H1 (cell line): ENCODE data around the gene NFKB1. TPM values are rescaled to one million over a fixed set of nuclear protein-coding genes. Genes with fewer than 3 reads are reported as not detected.

Experiments
- RAD21 ChIP-seq, 2 experiments: IDR thresholded peaks in 1 of 2; conservative IDR thresholded peaks in 1 of 2; 2 replicates each; pipeline ENCODE4 v1.6.1; 2011; ENCODE audit warnings: low read depth in 2 of 2, low read length in 2 of 2, improper control_type of control experiment in 1 of 2, inconsistent platforms in 1 of 2, mild to moderate bottlenecking in 1 of 2, moderate library complexity in 1 of 2
- RFX5 ChIP-seq: IDR thresholded peaks from 2 replicates; pipeline ENCODE4 v1.6.1; 2011; ENCODE audit warnings: low read depth, low read length, improper control_type of control experiment, borderline replicate concordance
- SAP30 ChIP-seq: fragments of 300-600 bp; sonication (generic); IDR thresholded peaks from 2 replicates; pipeline ENCODE4 v1.7.1; 2012; ENCODE audit warnings: low read length, moderate library complexity, mild to moderate bottlenecking, inconsistent platforms; ENCODE audit not compliant: insufficient read depth, insufficient replicate concordance
- polyA plus RNA-seq, 7 experiments: library from polyadenylated mRNA; depleted of rRNA in 3 of 7; stranded (reverse) in 5 of 7; unstranded in 2 of 7; fragments of >200 nt in 5 of 7; fragments of 200-250 nt in 2 of 7; gene quantifications; 1 replicate in 5 of 7; 2 replicates in 1 of 7; 4 replicates in 1 of 7; pipeline versions ENCODE4 v1.2.1 to v1.2.3, GENCODE V29; 2011 to 2013; ENCODE audit warnings: missing spikeins in 2 of 7, mixed read lengths in 2 of 7
- total RNA-seq: library from RNA; stranded (reverse); fragmentation: NEBNext Ultra II Directional; extraction: Animal tissue kit (Norgen Biotek cat#: 25700); gene quantifications from 2 replicates; pipeline ENCODE4 v1.2.1, GENCODE V29; 2021
- TF ChIP-seq, protein P1 (sequence below), 3 experiments: IDR thresholded peaks; 1 replicate in 2 of 3; 2 replicates in 1 of 3; pipeline versions ENCODE4 v1.5.1 to v1.6.1; 2011; ENCODE audit warnings: low read length in 3 of 3, mild to moderate bottlenecking in 3 of 3, inconsistent platforms in 2 of 3, low read depth in 1 of 3, moderate library complexity in 1 of 3; ENCODE audit not compliant: insufficient read depth in 1 of 3; ENCODE audit errors: control extremely low read depth in 1 of 3

The NFKB1 gene
- total and polyA plus RNA-seq, 2 of the 8 experiments (the other 6 are each of a cell fraction or from before 2014, with no cell fraction given): 2.9 to 6.8 TPM

DNA sequence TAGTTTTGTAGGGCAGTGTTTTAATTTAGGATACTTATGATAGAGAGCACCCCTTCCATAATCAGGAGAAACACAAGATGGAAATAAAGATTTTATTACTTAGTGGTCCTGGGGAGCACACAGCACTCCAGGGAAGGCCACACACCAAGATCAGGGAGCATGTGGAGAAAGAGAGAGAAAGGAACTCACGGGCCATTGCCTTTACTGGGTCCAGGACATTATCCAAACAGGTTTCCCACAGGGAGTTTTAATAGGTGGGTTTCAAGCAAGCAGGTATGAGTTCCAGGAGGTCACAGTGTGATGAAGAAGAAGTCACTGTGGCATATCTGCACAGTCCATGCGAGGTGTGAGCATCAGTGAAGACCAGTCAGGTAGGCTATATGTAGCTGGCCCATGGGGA, 46.8 kb downstream of the NFKB1 start (continued):
- TF ChIP-seq RAD21 (IDR thresholded peaks at IDR 0.05 in 1 of 2, conservative IDR thresholded peaks at IDR 0.05 in 1 of 2; ENCODE audit: low read depth in 2 of 2, low read length in 2 of 2) (no peak), SAP30 (no peak), RFX5 (no peak)
- TF ChIP-seq, protein P1, sequence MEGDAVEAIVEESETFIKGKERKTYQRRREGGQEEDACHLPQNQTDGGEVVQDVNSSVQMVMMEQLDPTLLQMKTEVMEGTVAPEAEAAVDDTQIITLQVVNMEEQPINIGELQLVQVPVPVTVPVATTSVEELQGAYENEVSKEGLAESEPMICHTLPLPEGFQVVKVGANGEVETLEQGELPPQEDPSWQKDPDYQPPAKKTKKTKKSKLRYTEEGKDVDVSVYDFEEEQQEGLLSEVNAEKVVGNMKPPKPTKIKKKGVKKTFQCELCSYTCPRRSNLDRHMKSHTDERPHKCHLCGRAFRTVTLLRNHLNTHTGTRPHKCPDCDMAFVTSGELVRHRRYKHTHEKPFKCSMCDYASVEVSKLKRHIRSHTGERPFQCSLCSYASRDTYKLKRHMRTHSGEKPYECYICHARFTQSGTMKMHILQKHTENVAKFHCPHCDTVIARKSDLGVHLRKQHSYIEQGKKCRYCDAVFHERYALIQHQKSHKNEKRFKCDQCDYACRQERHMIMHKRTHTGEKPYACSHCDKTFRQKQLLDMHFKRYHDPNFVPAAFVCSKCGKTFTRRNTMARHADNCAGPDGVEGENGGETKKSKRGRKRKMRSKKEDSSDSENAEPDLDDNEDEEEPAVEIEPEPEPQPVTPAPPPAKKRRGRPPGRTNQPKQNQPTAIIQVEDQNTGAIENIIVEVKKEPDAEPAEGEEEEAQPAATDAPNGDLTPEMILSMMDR (IDR thresholded peaks at IDR 0.05; ENCODE audit: control extremely low read depth in 1 of 3, insufficient read depth in 1 of 3, low read depth in 1 of 3, low read length in 3 of 3): no peak
